ENCODE measurements around the gene DUT. TPM values are rescaled to one million over a fixed set of nuclear protein-coding genes. Genes with fewer than 3 reads are reported as not detected.

DUT gene
- total and polyA plus RNA-seq, 2 experiments from 2014 or later: 78.0 to 149 TPM

- Histone ChIP-seq H3K36me3 (ENCODE audit: low read depth) (no peaks in the 10 kb centered on the region), H3K9me3 (ENCODE audit: low read depth) (no peaks in the 10 kb centered on the region), H4K20me1 (ENCODE audit: insufficient read depth) (no peaks in the 10 kb centered on the region), H3K79me2 (ENCODE audit: insufficient read depth) (no peaks in the 10 kb centered on the region), H3K9ac (peak overlapping the region; percentile 74), H3K4me2 (ENCODE audit: unreplicated experiment) (peak overlapping the region; percentile 75), H3K4me3 (peak overlapping the region; percentile 46), H2AFZ (peak overlapping the region; percentile 68), H3K9me2 (ENCODE audit: insufficient read depth) (no peaks in the 10 kb centered on the region), H3K27ac (peak overlapping the region; percentile 91), H3F3A (ENCODE audit: insufficient read depth) (peaks cover 47% of the 10 kb centered on the region), H3K27me3 (replicated peaks; ENCODE audit: insufficient read depth) (no peaks in the 10 kb centered on the region), H3K4me1 (ENCODE audit: insufficient read depth) (peaks cover 45% of the 10 kb centered on the region)
- in situ Hi-C loops (cut with MboI): loop anchor here (25.0 kb wide), 1 partner anchor 282 kb away; the partner anchor contains the start of gene FBN1
- TF ChIP-seq EZH2phosphoT487 (IDR thresholded peaks at IDR 0.05; ENCODE audit: insufficient read depth, low read depth) (no peak), EZH2 (IDR thresholded peaks at IDR 0.05; ENCODE audit: insufficient read depth, poor library complexity, severe bottlenecking) (no peak)
- peak; percentile 91 for DNase-seq
- WGBS, 2 experiments (ENCODE audit: low coverage in 1 of 2, low lambda C conversion rate in 2 of 2, missing lambda C conversion rate in 2 of 2): 24 to 32% methylated on average over 6 of the region's 6 CpGs
Observed at GRCh38 chr15:48355377-48355776, 24.1 kb downstream of the DUT start.

- H3K4me2 ChIP-seq (ENCODE audit: unreplicated experiment): peak overlapping the region; percentile 68
- 0 to 2% methylated on average over 3 of the region's 3 CpGs for WGBS, 2 experiments (ENCODE audit: low coverage in 1 of 2, low lambda C conversion rate in 2 of 2, missing lambda C conversion rate in 2 of 2)
- peak; percentile 74 for DNase-seq
- no peaks in the 10 kb centered on the region for H3K9me3 ChIP-seq (ENCODE audit: low read depth)
- no peaks in the 10 kb centered on the region for H3K27me3 ChIP-seq (replicated peaks; ENCODE audit: insufficient read depth)
- H3K27ac ChIP-seq: peak overlapping the region; percentile 87
- TF ChIP-seq EZH2 (IDR thresholded peaks at IDR 0.05; ENCODE audit: insufficient read depth, poor library complexity, severe bottlenecking) (no peak), EZH2phosphoT487 (IDR thresholded peaks at IDR 0.05; ENCODE audit: insufficient read depth, low read depth) (no peak)
- H3K9me2 ChIP-seq (ENCODE audit: insufficient read depth): no peaks in the 10 kb centered on the region
- no peaks in the 10 kb centered on the region for H3K36me3 ChIP-seq (ENCODE audit: low read depth)
- H4K20me1 ChIP-seq (ENCODE audit: insufficient read depth): no peaks in the 10 kb centered on the region
- H3K9ac ChIP-seq: peak overlapping the region; percentile 75
- H3K4me3 ChIP-seq: peak overlapping the region; percentile 20
- no peaks in the 10 kb centered on the region for H3K79me2 ChIP-seq (ENCODE audit: insufficient read depth)
- in situ Hi-C loops (cut with MboI): loop anchor here (25.0 kb wide), 1 partner anchor 279 kb away; the partner anchor contains the start of gene FBN1
- H3K4me1 ChIP-seq (ENCODE audit: insufficient read depth): peaks cover 45% of the 10 kb centered on the region
- peaks cover 54% of the 10 kb centered on the region for H3F3A ChIP-seq (ENCODE audit: insufficient read depth)
- peak overlapping the region; percentile 26 for H2AFZ ChIP-seq
Observed at GRCh38 chr15:48358229-48359152, 27.3 kb downstream of the DUT start.

GRCh38 chr15:48360841-48361240 lies 29.6 kb downstream of the DUT start:
- TF ChIP-seq EZH2 (IDR thresholded peaks at IDR 0.05; ENCODE audit: insufficient read depth, poor library complexity, severe bottlenecking) (no peak), EZH2phosphoT487 (IDR thresholded peaks at IDR 0.05; ENCODE audit: insufficient read depth, low read depth) (no peak)
- Histone ChIP-seq H3K9ac (no peak overlapping the region), H3K36me3 (ENCODE audit: low read depth) (no peaks in the 10 kb centered on the region), H3K4me3 (no peak overlapping the region), H3K4me2 (ENCODE audit: unreplicated experiment) (no peak overlapping the region), H2AFZ (no peak overlapping the region), H3K27ac (peak overlapping the region; percentile 25; the same call in 1 of the 2 replicates), H3K79me2 (ENCODE audit: insufficient read depth) (no peaks in the 10 kb centered on the region), H3F3A (ENCODE audit: insufficient read depth) (peaks cover 34% of the 10 kb centered on the region), H3K9me3 (ENCODE audit: low read depth) (no peaks in the 10 kb centered on the region), H3K9me2 (ENCODE audit: insufficient read depth) (no peaks in the 10 kb centered on the region), H4K20me1 (ENCODE audit: insufficient read depth) (no peaks in the 10 kb centered on the region), H3K4me1 (ENCODE audit: insufficient read depth) (peaks cover 26% of the 10 kb centered on the region), H3K27me3 (replicated peaks; ENCODE audit: insufficient read depth) (no peaks in the 10 kb centered on the region)
- DNase-seq: peak; percentile 63
- in situ Hi-C loops (cut with MboI): loop anchor here (25.0 kb wide), 1 partner anchor 276 kb away; the partner anchor contains the start of gene FBN1
- 64 to 68% methylated on average over 2 of the region's 2 CpGs for WGBS, 2 experiments (ENCODE audit: low coverage in 1 of 2, low lambda C conversion rate in 2 of 2, missing lambda C conversion rate in 2 of 2)

GRCh38 chr15:48361685-48362084 lies 30.5 kb downstream of the DUT start:
- peak; percentile 42 for DNase-seq
- peaks cover 20% of the 10 kb centered on the region for H3K4me1 ChIP-seq (ENCODE audit: insufficient read depth)
- WGBS, 2 experiments (ENCODE audit: low coverage in 1 of 2, low lambda C conversion rate in 2 of 2, missing lambda C conversion rate in 2 of 2): 48 to 51% methylated on average over 2 of the region's 2 CpGs
- peak overlapping the region; percentile 25 for H3K27ac ChIP-seq
- no peak overlapping the region for H2AFZ ChIP-seq
- in situ Hi-C loops (cut with MboI): loop anchor here (25.0 kb wide), 1 partner anchor 276 kb away; the partner anchor contains the start of gene FBN1
- no peaks in the 10 kb centered on the region for H4K20me1 ChIP-seq (ENCODE audit: insufficient read depth)
- no peaks in the 10 kb centered on the region for H3K9me3 ChIP-seq (ENCODE audit: low read depth)
- H3K79me2 ChIP-seq (ENCODE audit: insufficient read depth): no peaks in the 10 kb centered on the region
- no peaks in the 10 kb centered on the region for H3K9me2 ChIP-seq (ENCODE audit: insufficient read depth)
- TF ChIP-seq EZH2 (IDR thresholded peaks at IDR 0.05; ENCODE audit: insufficient read depth, poor library complexity, severe bottlenecking) (no peak), EZH2phosphoT487 (IDR thresholded peaks at IDR 0.05; ENCODE audit: insufficient read depth, low read depth) (no peak)
- H3K36me3 ChIP-seq (ENCODE audit: low read depth): no peaks in the 10 kb centered on the region
- no peak overlapping the region for H3K4me3 ChIP-seq
- no peak overlapping the region for H3K4me2 ChIP-seq (ENCODE audit: unreplicated experiment)
- H3F3A ChIP-seq (ENCODE audit: insufficient read depth): peaks cover 29% of the 10 kb centered on the region
- H3K27me3 ChIP-seq (replicated peaks; ENCODE audit: insufficient read depth): no peaks in the 10 kb centered on the region
- no peak overlapping the region for H3K9ac ChIP-seq
